ENCODE measurements around the gene TBX20.
"Not testable (repeated sequence)": the region's sequence is repeated elsewhere in the genome, so short reads cannot be mapped to it uniquely, and the experiment has no call there.

Gene TBX20

DNA sequence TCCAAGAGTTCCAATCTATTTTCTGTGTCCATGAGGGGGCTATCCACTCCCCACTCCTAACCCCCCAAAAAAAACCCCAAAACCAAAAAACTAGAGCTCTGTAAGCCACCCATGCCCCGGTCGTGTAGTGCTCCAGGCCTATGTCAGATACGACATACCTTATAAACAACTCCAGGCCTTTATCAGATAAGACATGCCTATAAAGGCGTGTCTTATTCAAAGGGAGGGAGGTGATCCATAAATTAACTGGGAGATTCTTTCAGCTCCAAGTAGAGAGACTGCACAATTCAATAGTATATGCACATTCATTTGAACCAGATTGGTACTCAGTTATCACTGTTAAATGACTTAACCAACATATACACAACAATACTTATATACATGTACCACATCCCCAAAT is 62.3 kb downstream of the TBX20 start:
- H4K20me1 ChIP-seq (ENCODE audit: insufficient read depth, low read length); H3K4me3 ChIP-seq (ENCODE audit: low read length); H3K4me2 ChIP-seq (ENCODE audit: low read length); H3K9me3 ChIP-seq (ENCODE audit: insufficient read depth, low read length); H2AFZ ChIP-seq (ENCODE audit: low read depth, low read length); H3K9ac ChIP-seq (ENCODE audit: low read length); H3K27ac ChIP-seq (ENCODE audit: low read length); H3K27me3 ChIP-seq (ENCODE audit: low read depth, low read length); H3K36me3 ChIP-seq (replicated peaks; ENCODE audit: low read depth, low read length); H3K4me1 ChIP-seq (ENCODE audit: low read length); H3K79me2 ChIP-seq (ENCODE audit: low read length): not testable (repeated sequence)

DNA sequence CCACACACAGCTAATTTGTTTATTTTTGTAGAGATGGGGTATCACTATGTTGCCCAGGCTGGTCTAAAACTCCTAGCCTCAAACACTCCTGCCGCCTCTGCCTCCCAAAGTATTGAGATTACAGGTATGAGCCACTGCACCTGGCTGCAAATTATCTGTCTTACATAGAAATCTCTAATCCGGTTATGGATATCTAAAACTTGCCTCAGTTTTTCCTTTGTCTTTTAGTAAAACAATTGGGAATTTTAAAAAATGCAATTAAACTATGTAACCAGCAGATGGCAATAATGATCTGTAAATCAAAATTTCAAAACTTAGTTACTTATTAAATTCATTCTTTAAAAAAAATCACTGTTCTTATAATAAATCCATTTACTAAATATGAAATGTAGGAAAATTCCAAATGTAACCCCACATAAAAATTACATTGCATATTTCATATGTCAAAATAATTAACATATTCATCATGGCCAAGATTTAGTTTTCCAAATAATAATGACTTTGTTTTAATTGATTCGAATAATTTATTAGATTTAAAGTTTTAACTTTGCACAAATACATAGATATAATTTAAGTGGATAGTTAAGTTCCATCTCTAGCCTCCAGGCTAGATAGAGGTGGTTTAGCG is 63.6 kb downstream of the TBX20 start:
- TF ChIP-seq, protein P1, sequence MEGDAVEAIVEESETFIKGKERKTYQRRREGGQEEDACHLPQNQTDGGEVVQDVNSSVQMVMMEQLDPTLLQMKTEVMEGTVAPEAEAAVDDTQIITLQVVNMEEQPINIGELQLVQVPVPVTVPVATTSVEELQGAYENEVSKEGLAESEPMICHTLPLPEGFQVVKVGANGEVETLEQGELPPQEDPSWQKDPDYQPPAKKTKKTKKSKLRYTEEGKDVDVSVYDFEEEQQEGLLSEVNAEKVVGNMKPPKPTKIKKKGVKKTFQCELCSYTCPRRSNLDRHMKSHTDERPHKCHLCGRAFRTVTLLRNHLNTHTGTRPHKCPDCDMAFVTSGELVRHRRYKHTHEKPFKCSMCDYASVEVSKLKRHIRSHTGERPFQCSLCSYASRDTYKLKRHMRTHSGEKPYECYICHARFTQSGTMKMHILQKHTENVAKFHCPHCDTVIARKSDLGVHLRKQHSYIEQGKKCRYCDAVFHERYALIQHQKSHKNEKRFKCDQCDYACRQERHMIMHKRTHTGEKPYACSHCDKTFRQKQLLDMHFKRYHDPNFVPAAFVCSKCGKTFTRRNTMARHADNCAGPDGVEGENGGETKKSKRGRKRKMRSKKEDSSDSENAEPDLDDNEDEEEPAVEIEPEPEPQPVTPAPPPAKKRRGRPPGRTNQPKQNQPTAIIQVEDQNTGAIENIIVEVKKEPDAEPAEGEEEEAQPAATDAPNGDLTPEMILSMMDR (IDR thresholded peaks at IDR 0.05; ENCODE audit: low read depth, low read length), result peak; percentile 8; the same call in 1 of the 2 replicates
- H3K79me2 ChIP-seq (ENCODE audit: low read length); H2AFZ ChIP-seq (ENCODE audit: low read depth, low read length); H3K27me3 ChIP-seq (ENCODE audit: low read depth, low read length); H3K9ac ChIP-seq (ENCODE audit: low read length); H3K36me3 ChIP-seq (replicated peaks; ENCODE audit: low read depth, low read length); H4K20me1 ChIP-seq (ENCODE audit: insufficient read depth, low read length); H3K4me1 ChIP-seq (ENCODE audit: low read length); H3K27ac ChIP-seq (ENCODE audit: low read length); H3K4me2 ChIP-seq (ENCODE audit: low read length); H3K9me3 ChIP-seq (ENCODE audit: insufficient read depth, low read length); H3K4me3 ChIP-seq (ENCODE audit: low read length): not testable (repeated sequence)

DNA sequence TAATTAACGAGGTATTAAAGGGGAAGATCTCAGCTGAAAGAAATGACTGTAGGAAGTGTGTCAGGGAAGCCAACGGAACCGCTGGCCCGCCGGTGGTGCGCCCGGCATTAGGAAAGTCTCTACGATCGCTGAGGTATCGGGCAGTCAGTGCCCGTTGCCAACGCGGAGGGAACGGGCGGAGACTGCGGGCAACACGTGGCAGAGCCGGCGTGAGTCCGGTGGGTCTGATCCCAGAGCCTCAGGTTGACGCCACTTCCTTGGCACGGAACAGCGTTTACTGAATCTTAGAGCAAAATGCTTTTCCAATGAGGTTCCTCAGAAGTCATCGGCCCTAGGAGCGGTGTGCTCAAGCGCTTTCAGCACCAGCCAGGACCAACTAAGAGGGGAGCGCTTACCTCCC is 67.1 kb downstream of the TBX20 start:
- not testable (repeated sequence) for H3K79me2 ChIP-seq (ENCODE audit: low read length); H3K27me3 ChIP-seq (ENCODE audit: low read depth, low read length); H3K9me3 ChIP-seq (ENCODE audit: insufficient read depth, low read length); H2AFZ ChIP-seq (ENCODE audit: low read depth, low read length); H3K4me1 ChIP-seq (ENCODE audit: low read length); H3K4me3 ChIP-seq (ENCODE audit: low read length); H3K36me3 ChIP-seq (replicated peaks; ENCODE audit: low read depth, low read length); H3K4me2 ChIP-seq (ENCODE audit: low read length); H3K27ac ChIP-seq (ENCODE audit: low read length); H3K9ac ChIP-seq (ENCODE audit: low read length); H4K20me1 ChIP-seq (ENCODE audit: insufficient read depth, low read length)

DNA sequence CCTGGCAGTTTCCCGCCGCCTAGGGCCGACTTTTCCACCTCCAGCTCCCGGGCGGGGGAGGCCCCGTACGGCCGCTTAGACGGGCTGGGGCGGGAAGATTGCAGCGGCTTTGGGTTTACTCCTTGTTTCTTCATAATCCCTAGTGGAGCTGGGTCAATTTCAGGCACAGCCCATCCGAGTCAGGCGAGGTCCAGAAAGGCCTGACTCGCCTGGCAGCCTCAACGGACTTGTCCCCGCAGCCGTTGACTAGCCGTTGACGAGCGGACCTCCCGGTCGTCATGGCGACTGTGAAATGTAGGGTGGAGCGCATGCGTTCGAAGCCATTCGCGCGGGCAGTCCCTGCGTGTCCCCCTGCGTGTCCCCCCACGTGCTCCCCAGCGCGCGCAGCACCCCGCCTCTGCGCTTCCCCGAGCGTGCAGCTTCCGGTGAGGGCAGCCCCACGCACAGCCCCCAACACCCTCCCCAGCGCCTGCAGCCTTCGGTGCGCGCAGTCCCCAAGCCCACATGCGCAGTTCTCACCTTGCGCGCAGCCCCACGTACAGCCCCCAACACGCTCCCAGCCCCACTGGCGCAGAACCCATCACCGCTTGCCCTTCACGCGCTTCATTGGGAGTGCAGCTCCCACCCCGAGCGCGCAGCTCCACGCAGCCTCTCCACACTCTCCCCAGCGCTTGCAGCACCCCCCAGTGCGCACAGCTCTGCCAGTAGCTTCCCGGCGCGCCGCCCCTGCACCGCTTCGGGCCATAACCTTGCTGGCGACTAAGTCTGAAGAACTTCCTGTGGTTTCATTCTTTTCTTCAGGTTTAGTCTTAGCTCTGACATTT is 67.8 kb downstream of the TBX20 start:
- no peak overlapping the region for H3K9ac ChIP-seq (ENCODE audit: low read length)
- no peak for TF ChIP-seq EZH2phosphoT487 (IDR thresholded peaks at IDR 0.05; ENCODE audit: low read depth)
- TF ChIP-seq, protein P1 (IDR thresholded peaks at IDR 0.05; ENCODE audit: low read depth, low read length), result no peak
- H3K36me3 ChIP-seq (replicated peaks; ENCODE audit: low read depth, low read length), result no peaks in the 10 kb centered on the region
- H3K9me3 ChIP-seq (ENCODE audit: insufficient read depth, low read length), result no peaks in the 10 kb centered on the region
- no peak overlapping the region for H2AFZ ChIP-seq (ENCODE audit: low read depth, low read length)
- H3K27ac ChIP-seq (ENCODE audit: low read length), result no peak overlapping the region
- H4K20me1 ChIP-seq (ENCODE audit: insufficient read depth, low read length), result no peaks in the 10 kb centered on the region
- no peak overlapping the region for H3K4me2 ChIP-seq (ENCODE audit: low read length)
- H3K4me3 ChIP-seq (ENCODE audit: low read length), result no peak overlapping the region
- H3K27me3 ChIP-seq (ENCODE audit: low read depth, low read length), result no peaks in the 10 kb centered on the region
- no peaks in the 10 kb centered on the region for H3K79me2 ChIP-seq (ENCODE audit: low read length)
- H3K4me1 ChIP-seq (ENCODE audit: low read length), result no peaks in the 10 kb centered on the region

DNA sequence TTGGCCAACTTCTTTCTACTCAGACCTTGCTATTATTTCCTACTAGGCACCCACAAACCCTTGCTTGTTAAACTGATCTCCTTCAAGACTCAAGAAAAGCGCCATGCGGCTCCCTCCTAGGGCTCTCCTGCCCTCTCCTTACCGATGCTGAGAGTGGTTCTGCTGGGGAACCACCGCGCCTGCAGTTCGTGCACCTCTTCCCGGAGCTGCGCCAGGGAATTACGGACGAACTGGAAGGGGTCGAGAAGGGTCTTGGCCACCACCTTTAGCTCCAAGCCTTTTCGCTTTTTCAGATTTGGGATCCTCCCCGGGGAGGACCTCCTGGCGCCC is 68.4 kb downstream of the TBX20 start:
- not testable (repeated sequence) for H4K20me1 ChIP-seq (ENCODE audit: insufficient read depth, low read length); H3K27me3 ChIP-seq (ENCODE audit: low read depth, low read length); H3K79me2 ChIP-seq (ENCODE audit: low read length); H3K27ac ChIP-seq (ENCODE audit: low read length); H3K4me1 ChIP-seq (ENCODE audit: low read length); H2AFZ ChIP-seq (ENCODE audit: low read depth, low read length); H3K4me2 ChIP-seq (ENCODE audit: low read length); H3K36me3 ChIP-seq (replicated peaks; ENCODE audit: low read depth, low read length); H3K4me3 ChIP-seq (ENCODE audit: low read length); H3K9me3 ChIP-seq (ENCODE audit: insufficient read depth, low read length); H3K9ac ChIP-seq (ENCODE audit: low read length)

DNA sequence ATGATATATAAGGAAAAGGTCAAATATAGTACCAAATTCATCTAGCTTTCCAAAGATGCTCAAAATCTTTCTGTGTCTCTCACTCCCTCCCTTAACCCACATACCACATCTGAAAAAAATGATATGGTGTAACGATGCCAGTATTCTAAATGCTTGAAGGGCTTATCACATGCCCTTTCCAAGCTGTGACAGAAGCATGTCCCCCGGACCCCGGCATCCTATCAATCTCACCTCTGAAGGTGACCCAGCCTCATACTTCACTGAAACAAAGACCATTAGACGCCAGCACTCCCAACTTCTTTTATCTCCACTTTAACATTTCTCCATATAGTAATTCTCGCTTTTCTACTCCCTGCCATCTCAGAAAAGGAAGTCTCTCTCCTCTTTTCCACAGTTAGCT is 68.9 kb downstream of the TBX20 start:
- not testable (repeated sequence) for H3K4me3 ChIP-seq (ENCODE audit: low read length); H3K9me3 ChIP-seq (ENCODE audit: insufficient read depth, low read length); H3K4me2 ChIP-seq (ENCODE audit: low read length); H3K4me1 ChIP-seq (ENCODE audit: low read length); H3K79me2 ChIP-seq (ENCODE audit: low read length); H2AFZ ChIP-seq (ENCODE audit: low read depth, low read length); H3K27ac ChIP-seq (ENCODE audit: low read length); H3K36me3 ChIP-seq (replicated peaks; ENCODE audit: low read depth, low read length); H3K27me3 ChIP-seq (ENCODE audit: low read depth, low read length); H4K20me1 ChIP-seq (ENCODE audit: insufficient read depth, low read length); H3K9ac ChIP-seq (ENCODE audit: low read length)

DNA sequence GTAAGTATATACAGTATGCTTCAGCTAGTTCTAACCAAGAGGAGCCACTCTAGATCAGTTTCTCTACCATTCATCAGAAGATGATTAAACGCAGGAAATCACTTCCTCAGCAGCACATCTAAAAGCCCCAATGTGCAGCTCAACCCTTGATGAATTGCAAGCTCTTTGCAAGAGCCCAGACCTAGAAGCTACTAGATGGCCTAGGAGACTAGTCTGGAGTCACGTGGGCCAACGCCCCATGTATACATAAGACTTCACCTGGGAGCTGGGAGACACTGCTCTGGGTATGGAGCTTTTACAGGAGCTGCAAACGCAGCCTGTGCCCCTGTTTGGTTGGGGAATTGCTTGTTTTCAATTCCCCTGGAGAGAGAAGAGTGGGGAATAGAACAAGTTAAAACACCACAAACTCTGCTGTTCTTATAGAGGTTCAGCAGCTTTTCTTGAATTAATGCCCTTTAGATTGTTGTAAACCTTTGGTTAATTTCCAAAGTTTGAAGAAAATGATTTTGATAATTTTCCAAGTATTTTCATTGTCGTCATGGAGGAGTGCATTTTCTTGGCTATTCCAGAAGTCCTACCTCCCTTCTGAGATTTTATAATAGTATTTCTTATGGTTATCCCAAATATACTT is 69.9 kb downstream of the TBX20 start:
- not testable (repeated sequence) for H3K27ac ChIP-seq (ENCODE audit: low read length); H3K36me3 ChIP-seq (replicated peaks; ENCODE audit: low read depth, low read length); H3K4me3 ChIP-seq (ENCODE audit: low read length); H4K20me1 ChIP-seq (ENCODE audit: insufficient read depth, low read length); H3K9me3 ChIP-seq (ENCODE audit: insufficient read depth, low read length); H2AFZ ChIP-seq (ENCODE audit: low read depth, low read length); H3K4me1 ChIP-seq (ENCODE audit: low read length); H3K4me2 ChIP-seq (ENCODE audit: low read length); H3K79me2 ChIP-seq (ENCODE audit: low read length); H3K9ac ChIP-seq (ENCODE audit: low read length); H3K27me3 ChIP-seq (ENCODE audit: low read depth, low read length)

DNA sequence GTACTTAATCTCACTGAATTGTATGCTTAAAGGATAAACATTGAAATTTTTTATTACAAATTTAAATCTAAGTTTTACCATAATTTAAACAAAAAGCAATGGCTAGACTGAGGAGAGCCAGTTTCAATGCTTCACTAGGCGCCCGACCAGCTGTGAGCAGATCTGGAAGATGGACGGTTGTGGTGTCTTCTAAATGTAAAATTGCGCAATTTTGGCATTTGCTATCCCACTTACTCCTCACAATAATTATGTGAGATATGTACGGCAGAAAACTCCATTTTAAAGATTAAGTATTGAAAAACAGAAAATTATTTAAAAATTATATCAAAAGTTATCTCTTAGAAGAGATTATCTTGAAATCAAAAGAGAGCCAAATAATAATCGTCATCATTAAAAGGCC is 73.2 kb downstream of the TBX20 start:
- H3K9me3 ChIP-seq (ENCODE audit: insufficient read depth, low read length); H4K20me1 ChIP-seq (ENCODE audit: insufficient read depth, low read length); H2AFZ ChIP-seq (ENCODE audit: low read depth, low read length); H3K79me2 ChIP-seq (ENCODE audit: low read length); H3K27ac ChIP-seq (ENCODE audit: low read length); H3K9ac ChIP-seq (ENCODE audit: low read length); H3K27me3 ChIP-seq (ENCODE audit: low read depth, low read length); H3K4me1 ChIP-seq (ENCODE audit: low read length); H3K4me3 ChIP-seq (ENCODE audit: low read length); H3K36me3 ChIP-seq (replicated peaks; ENCODE audit: low read depth, low read length); H3K4me2 ChIP-seq (ENCODE audit: low read length): not testable (repeated sequence)

Data from OCI-LY3 (cell line).